HG03521 (cell line): Measurements from ENCODE around the gene UBA52.

Source experiments
- ATAC-seq: cut with Tn5 transposase; IDR thresholded peaks from one replicate; pipeline ENCODE4 v1.9.1; 2021; ENCODE audit warnings: mild to moderate bottlenecking, moderate library complexity; ENCODE audit not compliant: unreplicated experiment

Gene UBA52

DNA sequence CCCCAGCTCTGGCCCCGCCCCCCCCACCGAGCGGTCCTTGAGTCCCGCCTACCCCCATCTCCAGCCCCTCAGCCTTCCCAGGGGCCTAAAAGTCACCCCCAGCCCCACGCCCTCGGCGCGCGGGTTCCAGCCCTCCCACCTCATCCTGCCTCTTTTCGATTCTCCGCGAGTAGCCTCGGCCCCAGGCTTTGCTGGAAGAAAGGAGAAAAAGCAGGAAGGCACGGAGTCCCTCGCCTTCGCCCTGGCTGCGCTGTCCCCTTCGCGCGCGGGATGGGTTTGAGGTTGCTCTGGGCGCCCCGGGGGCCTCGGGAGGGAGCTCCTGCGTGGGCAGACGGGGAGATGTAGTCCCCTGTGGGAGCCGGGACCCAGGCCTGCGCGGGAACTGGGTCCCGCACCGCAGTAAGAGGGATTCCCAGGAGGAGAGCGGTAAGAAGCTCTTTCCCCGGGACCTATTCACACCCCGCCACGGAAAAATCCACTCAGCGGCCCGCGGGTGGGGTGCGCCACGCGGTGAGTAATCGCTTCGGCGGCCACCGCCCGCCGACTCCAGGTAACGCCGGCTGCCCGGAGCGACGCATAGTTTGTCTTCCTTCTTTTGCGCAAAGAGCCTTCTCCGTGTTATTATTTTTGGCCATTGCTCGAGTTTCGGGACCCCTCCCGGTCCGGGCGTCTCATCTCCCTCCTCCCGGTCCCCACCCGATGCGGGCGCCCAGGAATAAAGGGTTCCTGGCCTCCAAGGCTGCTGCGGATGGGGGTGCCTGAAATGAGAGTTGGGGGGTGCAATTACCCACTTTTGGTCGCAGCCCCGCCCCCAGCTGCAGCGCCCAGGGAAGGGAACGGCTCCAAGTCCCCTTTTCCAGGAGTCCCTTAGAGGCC, 35.8 kb downstream of the UBA52 start:
- ATAC-seq: no peak

DNA sequence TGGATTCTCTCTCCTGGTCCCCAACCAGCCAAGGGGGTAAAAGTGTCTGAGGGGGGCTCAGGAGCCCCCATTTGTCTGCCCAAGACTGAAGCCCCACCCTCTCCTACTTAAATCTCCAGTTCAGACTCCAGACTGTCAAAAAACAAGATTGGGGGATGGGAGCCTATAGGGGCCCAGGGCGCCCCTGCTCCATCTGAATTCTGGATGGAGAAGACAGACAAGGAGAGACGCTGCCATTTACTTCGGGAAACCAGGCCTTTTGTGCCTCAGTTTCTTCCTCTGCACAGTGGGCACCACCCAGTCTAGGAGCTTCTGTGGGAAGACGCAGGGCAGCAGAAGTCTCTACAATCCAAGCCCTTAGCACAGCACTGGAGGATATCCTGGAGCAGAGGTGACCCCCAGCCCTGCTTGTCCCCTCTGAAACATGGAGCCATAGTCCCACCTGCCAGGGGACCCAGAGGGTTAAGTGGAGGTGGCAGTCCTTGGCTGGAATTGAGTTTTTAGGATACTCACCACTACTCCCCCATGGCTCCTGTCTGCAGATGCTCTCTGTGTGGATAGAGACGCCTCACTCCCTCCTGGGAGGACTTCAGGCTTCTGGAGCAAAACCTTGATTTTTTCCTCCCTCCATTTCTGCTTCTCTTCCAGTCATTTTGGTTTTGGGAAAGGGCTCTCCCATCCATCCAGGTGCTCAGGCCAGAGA, 36.6 kb downstream of the UBA52 start:
- no peak for ATAC-seq

DNA sequence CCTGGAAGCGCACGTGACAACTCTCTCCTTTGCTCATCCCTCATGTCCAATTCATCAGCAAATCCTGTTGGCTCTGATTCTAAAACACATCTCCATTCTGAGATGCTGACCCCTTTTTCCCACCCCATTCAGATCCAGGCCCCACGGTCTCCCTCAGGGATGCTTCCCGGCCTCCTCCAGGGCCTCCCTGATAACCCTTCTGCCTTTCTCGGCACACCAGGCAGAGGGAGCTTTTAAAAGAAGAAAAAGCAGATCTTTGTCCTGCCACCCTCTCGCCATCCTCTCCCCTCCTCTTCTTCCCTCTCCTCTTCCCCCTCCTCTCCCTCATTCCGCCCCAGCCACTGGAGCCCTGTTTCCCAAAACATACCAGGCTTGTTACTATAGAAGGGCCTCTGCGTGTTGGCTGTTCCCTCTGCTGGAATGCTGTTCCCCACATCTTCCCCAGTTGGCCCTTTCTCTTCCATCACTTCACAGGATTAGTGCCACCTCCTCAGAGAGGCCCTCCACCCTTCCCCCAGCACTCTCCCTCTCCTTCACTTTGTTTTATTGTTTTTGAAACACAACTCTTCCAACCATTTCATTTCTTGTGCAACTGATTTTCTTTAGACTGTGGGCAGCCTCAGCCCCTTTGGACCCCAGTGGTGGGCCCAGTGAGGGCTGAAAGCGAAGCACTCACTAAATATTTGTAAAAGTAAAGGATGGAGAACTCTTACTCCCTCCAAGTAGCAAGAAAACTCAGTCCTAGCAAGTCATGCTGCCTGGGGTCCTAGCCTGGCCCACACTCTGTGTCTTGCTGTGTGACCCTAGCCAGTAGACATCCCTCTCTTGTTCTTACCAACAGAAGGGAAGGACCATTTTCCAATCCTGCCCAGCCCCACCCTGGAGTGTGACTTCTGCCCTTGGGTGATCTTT, 37.4 kb downstream of the UBA52 start:
- ATAC-seq: no peak

- no peak for ATAC-seq
Measured at GRCh38 chr19:18609717-18610051, 38.0 kb downstream of the UBA52 start.

GRCh38 chr19:18610245-18610555, 38.5 kb downstream of the UBA52 start:
- ATAC-seq: no peak

DNA sequence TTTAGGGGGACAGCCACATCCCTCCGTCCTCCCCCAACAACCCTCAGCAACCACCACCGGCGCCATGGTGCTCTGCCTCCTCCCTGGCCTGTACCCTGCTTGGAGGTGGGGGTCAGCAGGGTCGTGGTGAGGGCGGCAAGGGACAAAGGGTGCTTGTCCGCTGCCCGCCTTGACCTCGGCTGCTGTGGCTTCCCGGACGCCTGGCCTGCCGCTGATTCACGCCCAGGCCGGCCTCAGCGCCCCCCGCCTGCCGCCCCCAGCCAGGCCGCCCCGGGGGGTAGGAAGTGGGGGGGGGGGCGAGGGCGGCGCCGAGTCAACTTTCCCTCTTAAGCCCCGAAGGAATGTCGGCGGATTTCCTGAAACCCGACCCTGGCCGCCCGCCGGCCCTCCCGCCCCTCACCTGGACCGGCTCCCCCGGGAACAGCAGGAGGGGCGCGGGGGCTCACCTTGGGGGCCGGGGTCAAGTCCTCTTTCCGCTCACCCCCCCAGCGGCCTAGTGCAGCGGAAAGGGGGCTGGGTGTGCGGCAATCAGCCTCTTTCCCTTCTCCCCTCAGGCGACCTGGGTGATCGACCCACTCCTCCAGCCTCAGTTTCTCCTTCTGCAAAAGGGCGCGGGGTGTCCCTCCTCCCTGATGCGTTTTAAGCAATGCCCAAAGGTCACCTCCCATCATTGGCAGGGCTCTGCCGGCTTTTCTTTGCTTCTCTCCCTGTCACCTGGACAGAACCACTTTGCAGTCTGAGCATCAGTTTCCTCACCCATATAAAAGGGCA, 39.1 kb downstream of the UBA52 start:
- ATAC-seq: no peak

DNA sequence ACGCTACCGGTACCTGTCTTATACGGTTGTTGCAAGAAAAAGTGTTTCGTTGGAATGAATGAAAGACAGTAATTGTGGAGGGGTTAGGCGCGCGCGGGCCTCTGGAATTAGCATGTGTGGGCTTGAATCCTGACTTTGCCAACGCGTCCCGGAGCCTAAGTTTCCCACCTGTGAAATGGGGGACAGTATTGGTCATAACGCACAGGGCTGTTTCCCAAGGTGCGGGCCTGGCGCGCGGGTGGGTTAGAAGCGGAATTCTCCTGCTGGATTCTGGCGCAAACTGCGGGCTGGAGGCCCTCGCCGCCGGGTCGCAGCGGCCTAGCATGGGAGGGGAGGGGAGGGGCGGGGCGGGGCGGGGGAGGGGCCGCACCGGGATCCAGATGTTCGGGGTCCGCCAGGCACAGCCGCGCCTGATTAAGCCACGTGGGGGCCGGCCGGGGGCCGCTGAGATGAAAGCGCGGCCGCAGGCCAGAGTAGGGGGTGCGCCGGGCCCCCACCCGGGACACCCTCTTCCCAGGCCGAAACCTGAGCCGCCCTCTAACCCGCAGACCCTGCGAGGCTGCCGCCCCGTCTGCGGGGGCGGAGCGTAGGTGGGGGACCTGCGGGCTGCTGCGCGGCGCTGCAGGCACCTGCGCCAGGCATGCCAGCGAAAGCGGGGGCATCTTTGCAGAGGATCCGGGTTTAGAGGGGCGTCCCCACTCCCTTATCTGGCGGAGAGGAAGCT, 39.8 kb downstream of the UBA52 start:
- no peak for ATAC-seq

DNA sequence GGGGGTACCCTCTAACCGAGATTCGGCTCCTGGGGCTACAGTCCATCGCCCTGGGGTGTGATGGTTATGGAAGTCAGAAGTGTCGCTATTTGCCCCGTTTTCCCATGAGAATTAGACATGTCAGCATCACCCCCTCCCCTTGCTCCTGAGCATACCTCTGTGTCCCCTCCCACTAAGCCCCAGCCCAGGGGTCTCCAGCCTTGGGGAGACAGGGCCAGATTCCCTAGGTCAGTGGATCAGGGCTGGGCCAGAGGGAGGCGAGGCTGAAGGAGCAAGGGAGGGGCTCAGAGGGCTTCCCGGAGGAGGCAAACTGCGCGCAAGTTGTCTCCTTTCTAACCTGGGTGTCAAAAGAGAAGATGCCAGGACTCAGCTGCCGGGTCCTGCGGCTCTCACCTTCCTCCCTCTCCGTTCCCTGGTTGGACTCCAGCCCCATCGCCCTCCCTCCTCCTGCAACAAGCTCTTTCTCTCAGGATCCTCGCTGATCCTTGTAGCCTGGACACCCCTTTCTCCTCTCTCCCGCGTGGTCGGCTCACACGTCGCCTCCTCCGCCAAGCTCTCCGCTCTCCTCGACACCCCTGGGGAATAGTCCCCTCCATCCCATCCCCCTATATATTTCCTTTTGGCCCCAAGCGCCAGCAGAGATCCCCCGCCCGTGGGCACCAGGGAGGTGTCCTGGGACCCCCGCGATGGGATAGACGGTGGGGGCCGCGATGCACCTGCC, 40.6 kb downstream of the UBA52 start:
- no peak for ATAC-seq

GRCh38 chr19:18612772-18613588, 41.3 kb downstream of the UBA52 start, which contains the start of gene TMEM59L:
Gene TMEM59L (plus strand): TSS chr19:18612870. CDS start chr19:18612959, 89 bp downstream.
- ATAC-seq: no peak

DNA sequence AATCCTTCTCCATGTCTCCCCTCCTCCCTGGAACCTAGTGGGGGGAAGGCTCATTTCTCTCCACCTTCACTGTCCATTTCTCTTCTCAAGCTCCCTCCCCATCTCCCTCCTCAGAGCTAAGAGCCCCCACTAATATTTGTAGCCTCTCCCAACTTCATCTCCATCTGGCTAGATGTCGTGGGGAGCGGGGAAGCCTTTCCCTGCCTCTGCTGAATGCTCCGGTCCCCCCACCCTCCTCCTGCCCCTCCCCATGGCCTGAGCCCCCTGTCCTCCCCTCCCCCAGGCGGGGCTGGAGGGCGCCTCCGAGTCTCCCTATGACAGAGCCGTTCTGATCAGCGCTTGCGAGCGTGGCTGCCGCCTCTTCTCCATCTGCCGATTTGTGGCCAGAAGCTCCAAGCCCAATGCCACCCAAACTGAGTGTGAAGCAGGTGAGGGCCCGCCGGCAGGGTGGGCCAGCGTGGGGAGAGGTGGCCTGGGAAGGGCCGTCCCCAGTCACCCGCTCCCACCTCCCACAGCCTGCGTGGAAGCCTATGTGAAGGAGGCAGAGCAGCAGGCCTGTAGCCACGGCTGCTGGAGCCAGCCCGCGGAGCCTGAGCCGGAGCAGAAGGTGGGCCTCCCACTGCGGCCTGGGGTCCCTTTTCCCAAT, 42.1 kb downstream of the UBA52 start:
- ATAC-seq: no peak

DNA sequence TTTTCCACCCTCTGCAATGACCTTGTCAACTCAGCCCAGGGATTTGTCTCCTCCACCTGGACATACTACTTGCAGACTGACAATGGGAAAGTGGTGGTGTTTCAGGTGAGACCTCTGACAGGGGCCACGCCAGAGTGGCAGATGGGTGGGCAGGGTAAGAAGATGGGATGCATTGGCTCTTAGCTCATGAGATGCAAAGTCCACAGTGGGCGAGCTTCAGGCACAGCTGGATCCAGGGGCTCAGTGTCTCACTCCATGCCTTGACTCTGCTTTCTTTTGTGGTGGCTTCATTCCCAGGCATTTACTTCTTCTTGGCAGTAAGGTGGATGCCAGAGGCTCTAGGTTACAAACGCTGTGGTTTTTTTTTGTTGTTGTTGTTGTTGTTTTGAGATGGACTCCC, 44.4 kb downstream of the UBA52 start:
- ATAC-seq: no peak

DNA sequence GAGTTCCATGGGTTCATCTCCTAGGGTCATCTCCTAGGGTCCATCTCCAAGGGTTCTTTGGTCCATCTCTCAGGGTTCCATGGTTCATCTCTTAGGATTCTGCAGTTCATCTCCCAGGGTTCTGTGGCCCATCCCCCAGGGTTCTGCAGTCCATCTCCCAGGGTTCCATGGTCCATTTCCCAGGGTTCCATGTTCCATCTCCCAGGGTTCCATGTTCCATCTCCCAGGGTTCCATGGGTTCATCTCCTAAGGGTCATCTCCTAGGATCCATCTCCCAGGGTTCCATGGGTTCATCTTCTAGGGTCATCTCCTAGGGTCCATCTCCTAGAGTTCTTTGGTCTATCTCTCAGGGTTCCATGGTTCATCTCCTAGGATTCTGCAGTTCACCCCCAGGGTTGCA, 45.9 kb downstream of the UBA52 start:
- no peak for ATAC-seq

- ATAC-seq: no peak
Measured at GRCh38 chr19:18618236-18618635, 46.6 kb downstream of the UBA52 start.

GRCh38 chr19:18620311-18620710, 48.7 kb downstream of the UBA52 start:
- ATAC-seq: no peak

GRCh38 chr19:18620902-18621301, 49.2 kb downstream of the UBA52 start:
- no peak for ATAC-seq

DNA sequence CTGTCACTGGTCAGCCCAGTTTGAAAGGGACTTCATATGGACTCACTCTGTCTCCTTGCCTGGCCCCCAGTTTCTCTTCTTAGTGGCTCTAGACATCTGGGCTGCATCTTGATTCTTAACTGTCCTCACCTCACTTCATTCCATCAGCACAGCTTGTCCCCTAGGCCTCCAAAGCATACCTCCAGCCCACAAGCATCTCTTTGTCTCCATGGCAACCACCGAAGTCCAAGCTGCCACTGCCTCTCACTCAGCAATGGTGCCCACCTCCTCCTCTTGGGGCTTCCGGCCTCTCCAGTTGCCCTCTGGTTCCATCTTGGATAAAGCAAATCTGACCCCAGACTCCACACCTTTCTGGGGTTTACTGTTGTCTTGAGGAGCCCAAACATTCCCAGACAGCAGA, 55.2 kb downstream of the UBA52 start:
- no peak for ATAC-seq
